ENCODE results near the gene SLC22A1. TPM values are rescaled to one million over a fixed set of nuclear protein-coding genes. Genes with fewer than 3 reads are reported as not detected.
"Not testable (repeated sequence)": the region's sequence is repeated elsewhere in the genome, so short reads cannot be mapped to it uniquely, and the experiment has no call there.

SLC22A1 gene
- total and polyA plus RNA-seq, 12 donors, result 0.26 to 7.1 (median 1.7) TPM; not detected in 2

- Histone ChIP-seq H3K27ac (no peak overlapping the region), H3K4me3 (no peak overlapping the region), H3K4me1 (replicated peaks in 1 of 2) (no peaks in the 10 kb centered on the region), H3K9me3 (replicated peaks in 1 of 3) (no peaks in the 10 kb centered on the region), H3K36me3 (replicated peaks in 1 of 2) (no peaks in the 10 kb centered on the region), H3K27me3 (no peaks in the 10 kb centered on the region)
- 54 to 66% (median 59%) methylated on average over 7 to 8 of the region's 8 CpGs for WGBS, 4 donors
- TF ChIP-seq, protein P1, sequence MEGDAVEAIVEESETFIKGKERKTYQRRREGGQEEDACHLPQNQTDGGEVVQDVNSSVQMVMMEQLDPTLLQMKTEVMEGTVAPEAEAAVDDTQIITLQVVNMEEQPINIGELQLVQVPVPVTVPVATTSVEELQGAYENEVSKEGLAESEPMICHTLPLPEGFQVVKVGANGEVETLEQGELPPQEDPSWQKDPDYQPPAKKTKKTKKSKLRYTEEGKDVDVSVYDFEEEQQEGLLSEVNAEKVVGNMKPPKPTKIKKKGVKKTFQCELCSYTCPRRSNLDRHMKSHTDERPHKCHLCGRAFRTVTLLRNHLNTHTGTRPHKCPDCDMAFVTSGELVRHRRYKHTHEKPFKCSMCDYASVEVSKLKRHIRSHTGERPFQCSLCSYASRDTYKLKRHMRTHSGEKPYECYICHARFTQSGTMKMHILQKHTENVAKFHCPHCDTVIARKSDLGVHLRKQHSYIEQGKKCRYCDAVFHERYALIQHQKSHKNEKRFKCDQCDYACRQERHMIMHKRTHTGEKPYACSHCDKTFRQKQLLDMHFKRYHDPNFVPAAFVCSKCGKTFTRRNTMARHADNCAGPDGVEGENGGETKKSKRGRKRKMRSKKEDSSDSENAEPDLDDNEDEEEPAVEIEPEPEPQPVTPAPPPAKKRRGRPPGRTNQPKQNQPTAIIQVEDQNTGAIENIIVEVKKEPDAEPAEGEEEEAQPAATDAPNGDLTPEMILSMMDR (IDR thresholded peaks at IDR 0.05), result no peak
- TF ChIP-seq POLR2A (IDR thresholded peaks at IDR 0.05), result no peak
- DNase-seq, result no peak
- intact Hi-C loops (cut with DNase I), result no loop called here
These were observed 41.8 kb downstream of the SLC22A1 start for GRCh38 chr6:160163425-160163824.

DNA sequence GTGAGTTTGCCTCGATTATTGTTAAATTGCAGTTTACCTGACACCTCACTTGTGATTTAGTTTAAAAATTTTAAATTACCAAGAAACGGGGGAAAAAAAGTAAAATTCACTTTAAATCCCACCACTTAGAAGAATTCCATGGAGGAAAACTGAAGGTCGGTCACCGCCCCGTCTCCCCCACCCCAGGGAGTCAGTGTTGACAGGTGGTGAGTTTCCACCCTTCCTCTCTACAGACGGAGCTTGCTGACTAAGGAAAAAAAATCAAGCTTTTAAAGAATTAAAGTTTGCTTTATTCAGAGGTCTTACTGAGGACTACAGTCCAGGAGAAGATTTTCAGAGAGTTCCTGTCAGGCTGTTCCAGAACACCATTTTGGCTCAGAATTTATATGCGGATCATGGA, 42.3 kb downstream of the SLC22A1 start:
- no peak for DNase-seq
- 70 to 81% (median 73%) methylated on average over 7 of the region's 7 CpGs for WGBS, 4 donors
- H3K36me3 ChIP-seq (replicated peaks in 1 of 2), result no peaks in the 10 kb centered on the region

DNA sequence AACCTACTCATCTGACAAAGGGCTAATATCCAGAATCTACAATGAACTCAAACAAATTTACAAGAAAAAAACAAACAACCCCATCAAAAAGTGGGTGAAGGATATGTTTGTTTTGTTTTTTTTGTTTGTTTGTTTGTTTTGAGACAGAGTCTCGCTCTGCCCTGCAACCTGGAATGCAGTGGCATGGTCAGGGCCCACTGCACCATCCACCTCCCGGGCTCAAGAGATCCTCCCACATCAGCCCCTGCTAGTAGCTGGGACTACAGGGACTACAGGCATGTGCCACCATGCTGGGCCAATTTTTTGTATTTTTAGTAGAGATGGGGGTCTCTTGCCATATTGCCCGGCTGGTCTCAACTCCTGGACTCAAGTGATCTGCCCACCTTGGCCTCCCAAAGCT, 44.3 kb downstream of the SLC22A1 start:
- H3K4me1 ChIP-seq (replicated peaks in 1 of 2); H3K27ac ChIP-seq; intact Hi-C loops (cut with DNase I); H3K9me3 ChIP-seq (replicated peaks in 1 of 3); H3K36me3 ChIP-seq (replicated peaks in 1 of 2); DNase-seq; H3K4me3 ChIP-seq; H3K27me3 ChIP-seq: not testable (repeated sequence)
- 91 to 100% (median 93%) methylated on average over 3 of the region's 3 CpGs for WGBS, 4 donors

More for the DNA sequence above, 42.3 kb downstream of the SLC22A1 start:
- no peak for TF ChIP-seq POLR2A (IDR thresholded peaks at IDR 0.05)
- TF ChIP-seq, protein P1 (IDR thresholded peaks at IDR 0.05), result no peak
- intact Hi-C loops (cut with DNase I), result no loop called here
- no peaks in the 10 kb centered on the region for H3K27me3 ChIP-seq
- H3K4me3 ChIP-seq, result no peak overlapping the region
- no peak overlapping the region for H3K27ac ChIP-seq
- no peaks in the 10 kb centered on the region for H3K4me1 ChIP-seq (replicated peaks in 1 of 2)
- no peaks in the 10 kb centered on the region for H3K9me3 ChIP-seq (replicated peaks in 1 of 3)

DNA sequence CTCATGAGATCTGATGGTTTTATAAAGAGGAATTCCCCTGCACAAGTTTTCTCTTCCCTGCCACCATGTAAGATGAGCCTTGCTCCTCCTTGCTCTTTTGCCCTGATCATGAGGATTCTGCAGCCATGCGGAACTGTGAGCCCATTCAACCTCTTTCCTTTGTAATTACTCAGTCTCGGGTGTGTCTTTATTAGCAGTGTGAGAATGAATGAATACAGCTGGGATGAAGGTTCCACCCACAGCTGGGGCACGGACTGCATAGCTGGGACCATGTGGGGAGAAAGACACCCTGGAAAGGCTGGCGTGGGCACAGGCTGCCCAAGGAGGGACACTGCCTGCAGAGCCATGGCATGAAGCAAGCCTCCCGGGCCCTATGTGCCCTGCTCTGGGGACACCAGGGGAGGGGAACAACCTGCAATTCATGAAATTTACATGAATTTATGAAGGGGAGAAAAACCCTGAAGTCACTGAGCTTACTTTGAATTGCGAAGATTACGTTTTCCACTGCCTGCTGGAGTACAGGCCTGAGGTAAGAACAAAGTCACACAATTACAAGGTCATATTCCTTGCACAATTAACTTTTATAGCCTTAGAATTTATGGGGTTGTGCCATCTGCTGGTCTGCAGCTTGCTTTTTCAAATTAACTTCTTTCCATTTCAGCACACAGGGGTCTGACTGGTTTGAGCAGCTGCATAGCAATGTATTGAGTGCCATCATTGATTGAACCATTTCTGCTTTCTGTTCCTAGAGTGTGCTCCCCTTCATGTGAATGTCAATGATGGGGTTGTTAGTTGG, 46.2 kb downstream of the SLC22A1 start:
- no peaks in the 10 kb centered on the region for H3K27me3 ChIP-seq
- intact Hi-C loops (cut with DNase I), result no loop called here

More for the DNA sequence above, 46.2 kb downstream of the SLC22A1 start:
- H3K36me3 ChIP-seq (replicated peaks in 1 of 2), result no peaks in the 10 kb centered on the region
- no peak overlapping the region for H3K27ac ChIP-seq
- 72 to 84% (median 76%) methylated on average over 7 of the region's 7 CpGs for WGBS, 4 donors
- no peaks in the 10 kb centered on the region for H3K4me1 ChIP-seq (replicated peaks in 1 of 2)
- H3K4me3 ChIP-seq, result no peak overlapping the region
- no peak for TF ChIP-seq POLR2A (IDR thresholded peaks at IDR 0.05)
- TF ChIP-seq, protein P1 (IDR thresholded peaks at IDR 0.05), result peak in 4 of 6 experiments; percentile 14 to 54 (median 22)
- peak in 1 of 7 donors; percentile 26 for DNase-seq
- H3K9me3 ChIP-seq (replicated peaks in 1 of 3), result no peaks in the 10 kb centered on the region

Measured in adrenal gland (tissue), 12 donors.